Activated T-cell treated with anti-CD3 and anti-CD28 coated beads, Interleukin-2, amount 50 U/mL, for 72 hours (primary cell): Measurements from ENCODE around the gene INPP5F. TPM values are rescaled to one million over a fixed set of nuclear protein-coding genes. Genes with fewer than 3 reads are reported as not detected.

Experiments used
- ATAC-seq, 2 donors: fragments of 150-1000 bp; cut with Tn5 transposase; replicated peaks in 1 of 2; 2 replicates each; pipeline ENCODE4 v1.10.0; 2021; ENCODE audit warnings: moderate library complexity in 2 of 2, mild to moderate bottlenecking in 1 of 2
- DNase-seq, 2 donors: peaks; one replicate each; pipeline ENCODE4 v3.0.0; 2021 to 2022; ENCODE audit warnings: mixed read lengths in 1 of 2
- H3K27ac Mint-ChIP-seq: one replicate; pipeline ENCODE4 v1.8.0; 2022; ENCODE audit warnings: mild to moderate bottlenecking, moderate library complexity, mixed read lengths
- H3K27me3 Mint-ChIP-seq: one replicate; pipeline ENCODE4 v1.8.0; 2022; ENCODE audit warnings: low read depth, mixed read lengths
- H3K36me3 Mint-ChIP-seq, 2 donors: one replicate each; pipeline ENCODE4 v1.8.0; 2022; ENCODE audit warnings: mixed read lengths in 2 of 2, mild to moderate bottlenecking in 1 of 2; ENCODE audit not compliant: insufficient read depth in 2 of 2
- H3K4me1 Mint-ChIP-seq: one replicate; pipeline ENCODE4 v1.8.0; 2022; ENCODE audit warnings: low read depth, mixed read lengths
- H3K4me3 Mint-ChIP-seq, 2 donors: one replicate each; pipeline ENCODE4 v1.8.0; 2022; ENCODE audit warnings: mild to moderate bottlenecking in 2 of 2, mixed read lengths in 2 of 2, moderate library complexity in 2 of 2
- H3K9me3 Mint-ChIP-seq, 2 donors: one replicate each; pipeline ENCODE4 v1.8.0; 2022; ENCODE audit warnings: mixed read lengths in 2 of 2
- total RNA-seq, 2 donors: library from RNA; stranded (reverse); gene quantifications; one replicate each; pipeline ENCODE4 v1.2.3, GENCODE V29; 2022

Gene INPP5F
- total RNA-seq, 2 donors from 2014 or later: 12.9 to 15.0 TPM

GRCh38 chr10:119830851-119831250, 105.0 kb downstream of the INPP5F start:
- Mint-ChIP-seq H3K27me3 (no peaks in the 10 kb centered on the region), H3K27ac (peak overlapping the region; percentile 32), H3K9me3 (peaks cover 5 to 8% of the 10 kb centered on the region in 2 donors), H3K36me3 (peaks cover 24 to 59% of the 10 kb centered on the region in 2 donors), H3K4me3 (no peak overlapping the region), H3K4me1 (peaks cover 25% of the 10 kb centered on the region)
- DNase-seq (no peak), ATAC-seq (no peak)

- H3K27ac Mint-ChIP-seq: peak overlapping the region; percentile 28
- H3K36me3 Mint-ChIP-seq: peaks cover 29 to 67% of the 10 kb centered on the region in 2 donors
- H3K27me3 Mint-ChIP-seq: no peaks in the 10 kb centered on the region
- ATAC-seq (no peak), DNase-seq (no peak)
- H3K4me1 Mint-ChIP-seq: peaks cover 29% of the 10 kb centered on the region
- H3K9me3 Mint-ChIP-seq: peaks cover 5 to 8% of the 10 kb centered on the region in 2 donors
- H3K4me3 Mint-ChIP-seq: no peak overlapping the region
Observed at GRCh38 chr10:119831656-119832055, 105.8 kb downstream of the INPP5F start.

GRCh38 chr10:119832951-119833350, 107.1 kb downstream of the INPP5F start:
- peaks cover 5 to 8% of the 10 kb centered on the region in 2 donors for H3K9me3 Mint-ChIP-seq
- ATAC-seq (no peak), DNase-seq (no peak)
- peak overlapping the region; percentile 85 for H3K27ac Mint-ChIP-seq
- no peak overlapping the region for H3K4me3 Mint-ChIP-seq
- peaks cover 31 to 78% of the 10 kb centered on the region in 2 donors for H3K36me3 Mint-ChIP-seq
- H3K4me1 Mint-ChIP-seq: peaks cover 40% of the 10 kb centered on the region
- no peaks in the 10 kb centered on the region for H3K27me3 Mint-ChIP-seq

GRCh38 chr10:119834188-119834587, 108.3 kb downstream of the INPP5F start:
- DNase-seq: peak; percentile 23 to 27
- H3K36me3 Mint-ChIP-seq: peaks cover 33 to 82% of the 10 kb centered on the region in 2 donors

GRCh38 chr10:119845656-119846055, 119.8 kb downstream of the INPP5F start:
- no peak overlapping the region for H3K4me3 Mint-ChIP-seq
- H3K9me3 Mint-ChIP-seq: no peaks in the 10 kb centered on the region
- DNase-seq (no peak), ATAC-seq (no peak)
- H3K27ac Mint-ChIP-seq: peak overlapping the region; percentile 65
- peaks cover 7 to 42% of the 10 kb centered on the region in 2 donors for H3K36me3 Mint-ChIP-seq
- H3K27me3 Mint-ChIP-seq: no peaks in the 10 kb centered on the region
- H3K4me1 Mint-ChIP-seq: peaks cover 10% of the 10 kb centered on the region

More at GRCh38 chr10:119834188-119834587, 108.3 kb downstream of the INPP5F start:
- Mint-ChIP-seq H3K9me3 (peaks cover 5 to 8% of the 10 kb centered on the region in 2 donors), H3K4me1 (peaks cover 40% of the 10 kb centered on the region), H3K27me3 (no peaks in the 10 kb centered on the region), H3K27ac (peak overlapping the region; percentile 80), H3K4me3 (peak overlapping the region; percentile 9 to 43)
- ATAC-seq: peak; percentile 80 to 91

GRCh38 chr10:119849031-119849789, 123.4 kb downstream of the INPP5F start:
- H3K36me3 Mint-ChIP-seq: peaks cover 4 to 40% of the 10 kb centered on the region in 2 donors
- DNase-seq (no peak), ATAC-seq (no peak)
- no peaks in the 10 kb centered on the region for H3K27me3 Mint-ChIP-seq
- no peaks in the 10 kb centered on the region for H3K9me3 Mint-ChIP-seq
- no peaks in the 10 kb centered on the region for H3K4me1 Mint-ChIP-seq
- no peak overlapping the region for H3K4me3 Mint-ChIP-seq
- peak overlapping the region; percentile 33 for H3K27ac Mint-ChIP-seq

GRCh38 chr10:119849944-119850343, 124.1 kb downstream of the INPP5F start:
- Mint-ChIP-seq H3K4me1 (no peaks in the 10 kb centered on the region), H3K27ac (no peak overlapping the region)

GRCh38 chr10:119852277-119852676, 126.4 kb downstream of the INPP5F start:
- DNase-seq (no peak), ATAC-seq (no peak)
- no peaks in the 10 kb centered on the region for H3K9me3 Mint-ChIP-seq
- H3K4me3 Mint-ChIP-seq: no peak overlapping the region
- no peaks in the 10 kb centered on the region for H3K27me3 Mint-ChIP-seq
- H3K4me1 Mint-ChIP-seq: no peaks in the 10 kb centered on the region
- no peak overlapping the region for H3K27ac Mint-ChIP-seq
- peaks cover 2 to 30% of the 10 kb centered on the region in 2 donors for H3K36me3 Mint-ChIP-seq

More at GRCh38 chr10:119849944-119850343, 124.1 kb downstream of the INPP5F start:
- Mint-ChIP-seq H3K4me3 (no peak overlapping the region), H3K36me3 (peaks cover 4 to 36% of the 10 kb centered on the region in 2 donors), H3K27me3 (no peaks in the 10 kb centered on the region), H3K9me3 (no peaks in the 10 kb centered on the region)
- ATAC-seq (no peak), DNase-seq (no peak)

- no peak for ATAC-seq
- Mint-ChIP-seq H3K4me3 (no peak overlapping the region), H3K36me3 (peaks cover 2 to 33% of the 10 kb centered on the region in 2 donors), H3K4me1 (no peaks in the 10 kb centered on the region), H3K27ac (no peak overlapping the region), H3K27me3 (no peaks in the 10 kb centered on the region), H3K9me3 (no peaks in the 10 kb centered on the region)
- no peak for DNase-seq
Observed at GRCh38 chr10:119852822-119853221, 127.0 kb downstream of the INPP5F start.

- no peak for DNase-seq
- H3K4me3 Mint-ChIP-seq: no peak overlapping the region
- H3K36me3 Mint-ChIP-seq: peaks cover 2 to 32% of the 10 kb centered on the region in 2 donors
- no peak overlapping the region for H3K27ac Mint-ChIP-seq
- no peaks in the 10 kb centered on the region for H3K9me3 Mint-ChIP-seq
- H3K27me3 Mint-ChIP-seq: no peaks in the 10 kb centered on the region
- no peaks in the 10 kb centered on the region for H3K4me1 Mint-ChIP-seq
- no peak for ATAC-seq
Observed at GRCh38 chr10:119853574-119853973, 127.7 kb downstream of the INPP5F start.

- H3K27ac Mint-ChIP-seq: peak overlapping the region; percentile 42
- ATAC-seq: no peak
- no peaks in the 10 kb centered on the region for H3K27me3 Mint-ChIP-seq
- H3K9me3 Mint-ChIP-seq: no peaks in the 10 kb centered on the region
- no peak overlapping the region for H3K4me3 Mint-ChIP-seq
- peaks cover 2 to 24% of the 10 kb centered on the region in 2 donors for H3K36me3 Mint-ChIP-seq
- peaks cover 40% of the 10 kb centered on the region for H3K4me1 Mint-ChIP-seq
- no peak for DNase-seq
Observed at GRCh38 chr10:119858063-119858462, 132.2 kb downstream of the INPP5F start.

GRCh38 chr10:119859420-119860258, 133.8 kb downstream of the INPP5F start:
- peaks cover 56% of the 10 kb centered on the region for H3K4me1 Mint-ChIP-seq
- no peaks in the 10 kb centered on the region for H3K27me3 Mint-ChIP-seq
- peaks cover 7 to 31% of the 10 kb centered on the region in 2 donors for H3K36me3 Mint-ChIP-seq
- no peak overlapping the region for H3K4me3 Mint-ChIP-seq
- no peak for DNase-seq
- peak overlapping the region; percentile 87 for H3K27ac Mint-ChIP-seq
- H3K9me3 Mint-ChIP-seq: peaks cover 3 to 6% of the 10 kb centered on the region in 2 donors
- no peak for ATAC-seq
